Testis (tissue), 3 donors: ENCODE results near the gene FDX1. TPM values are rescaled to one million over a fixed set of nuclear protein-coding genes. Genes with fewer than 3 reads are reported as not detected.
"Not testable (repeated sequence)": the region's sequence is repeated elsewhere in the genome, so short reads cannot be mapped to it uniquely, and the experiment has no call there.

ENCODE experiments used
- DNase-seq: peaks from one replicate; pipeline ENCODE4 v3.0.0-alpha.2; 2019
- H3K27ac ChIP-seq, 2 donors: fragments of 200-600 bp; sonication (generic); one replicate each; pipeline ENCODE4 v1.5.1; 2019
- H3K27me3 ChIP-seq: fragments of 200-600 bp; sonication (generic); one replicate; pipeline ENCODE4 v1.5.1; 2019
- H3K36me3 ChIP-seq: fragments of 200-600 bp; sonication (generic); one replicate; pipeline ENCODE4 v1.5.1; 2017; ENCODE audit warnings: low read depth; ENCODE audit errors: missing control alignments
- H3K4me1 ChIP-seq: fragments of 200-600 bp; sonication (generic); one replicate; pipeline ENCODE4 v1.5.1; 2019
- H3K4me3 ChIP-seq, 2 donors: fragments of 200-600 bp; sonication (generic); one replicate each; pipeline ENCODE4 v1.5.1; 2017 to 2019
- H3K9me3 ChIP-seq: fragments of 200-600 bp; sonication (generic); one replicate; pipeline ENCODE4 v1.5.1; 2017
- POLR2A ChIP-seq: fragments of 450-650 bp; IDR thresholded peaks from one replicate; pipeline ENCODE4 v1.6.1; 2017; ENCODE audit warnings: antibody characterized with exemption, mild to moderate bottlenecking, moderate library complexity
- WGBS, 2 donors: methylation state at CpG; one replicate each; pipeline ENCODE4 v1.1.5; 2018; 5-methylcytosine and 5-hydroxymethylcytosine counted together
- intact Hi-C: fragments of 100-400 bp; cut with DNase I; formaldehyde crosslinking; loops from one replicate; pipeline ENCODE4 v1.15.1; 2023; ENCODE audit warnings: low total_unique reads
- polyA plus RNA-seq: library from polyadenylated mRNA; stranded (reverse); fragments of 350-450 nt; fragmentation: Illumina TruSeq; extraction: RNeasy Lipid Tissue Mini Kit (QIAGEN cat#74804); gene quantifications from one replicate; pipeline ENCODE4 v1.2.3, GENCODE V29; 2014; ENCODE audit warnings: low read depth, low replicate concordance; ENCODE audit not compliant: insufficient read depth
- total RNA-seq, 2 donors: library from RNA; depleted of rRNA; stranded (reverse); fragments of >200 nt; gene quantifications; one replicate each; pipeline ENCODE4 v1.2.3, GENCODE V29; 2016
- TF ChIP-seq, protein P1 (sequence below), 3 experiments: fragments of 450-650 bp in 2 of 3; fragments of 200-600 bp in 1 of 3; sonication (generic) in 1 of 3; IDR thresholded peaks; one replicate each; pipeline ENCODE4 v1.5.1; 2016 to 2019; ENCODE audit warnings: antibody characterized with exemption in 3 of 3, mild to moderate bottlenecking in 2 of 3, moderate library complexity in 1 of 3

FDX1 gene
- total and polyA plus RNA-seq, 3 donors from 2014 or later: 12.9 to 13.9 (median 13.1) TPM

DNA sequence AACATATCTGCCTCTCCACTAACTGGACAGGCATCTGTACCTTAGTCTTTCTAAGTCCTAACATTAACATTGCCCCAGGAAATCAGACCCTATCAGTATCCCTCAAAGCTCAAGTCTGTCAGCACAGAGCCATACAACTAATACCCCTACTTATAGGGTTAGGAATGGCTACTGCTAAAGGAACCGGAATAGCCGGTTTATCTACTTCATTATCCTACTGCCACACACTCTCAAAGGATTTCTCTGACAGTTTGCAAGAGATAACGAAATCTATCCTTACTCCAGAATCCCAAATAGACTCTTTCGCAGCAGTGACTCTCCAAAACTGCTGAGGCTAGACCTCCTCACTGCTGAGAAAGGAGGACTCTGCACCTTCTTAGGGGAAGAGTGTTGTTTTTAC, 24.1 kb upstream of the FDX1 start:
- H3K27ac ChIP-seq, H3K4me1 ChIP-seq, H3K4me3 ChIP-seq, H3K27me3 ChIP-seq, H3K36me3 ChIP-seq, H3K9me3 ChIP-seq, intact Hi-C loops, DNase-seq: not testable (repeated sequence)
- 93% methylated on average over 4 of the region's 4 CpGs for WGBS, 2 donors

DNA sequence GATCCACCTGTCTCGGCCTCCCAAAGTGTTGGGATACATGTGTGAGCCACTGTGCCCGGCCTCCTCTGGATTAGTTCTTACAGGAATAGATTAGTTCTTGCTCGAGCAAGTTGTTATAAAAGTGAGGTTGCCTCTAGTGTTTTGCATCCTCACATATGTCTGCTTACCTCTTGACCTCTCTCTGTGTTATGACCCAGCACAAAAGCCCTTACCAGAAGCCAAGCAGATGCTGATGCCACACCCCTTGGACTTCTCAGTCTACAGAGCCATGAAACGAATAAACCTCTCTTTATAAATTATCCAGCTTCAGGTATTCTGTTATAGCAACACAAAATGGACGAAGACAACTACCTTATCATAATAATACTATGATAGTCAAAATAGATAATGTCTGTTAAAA, 22.4 kb upstream of the FDX1 start:
- no peak overlapping the region for H3K4me3 ChIP-seq
- TF ChIP-seq POLR2A: no peak
- TF ChIP-seq, protein P1, sequence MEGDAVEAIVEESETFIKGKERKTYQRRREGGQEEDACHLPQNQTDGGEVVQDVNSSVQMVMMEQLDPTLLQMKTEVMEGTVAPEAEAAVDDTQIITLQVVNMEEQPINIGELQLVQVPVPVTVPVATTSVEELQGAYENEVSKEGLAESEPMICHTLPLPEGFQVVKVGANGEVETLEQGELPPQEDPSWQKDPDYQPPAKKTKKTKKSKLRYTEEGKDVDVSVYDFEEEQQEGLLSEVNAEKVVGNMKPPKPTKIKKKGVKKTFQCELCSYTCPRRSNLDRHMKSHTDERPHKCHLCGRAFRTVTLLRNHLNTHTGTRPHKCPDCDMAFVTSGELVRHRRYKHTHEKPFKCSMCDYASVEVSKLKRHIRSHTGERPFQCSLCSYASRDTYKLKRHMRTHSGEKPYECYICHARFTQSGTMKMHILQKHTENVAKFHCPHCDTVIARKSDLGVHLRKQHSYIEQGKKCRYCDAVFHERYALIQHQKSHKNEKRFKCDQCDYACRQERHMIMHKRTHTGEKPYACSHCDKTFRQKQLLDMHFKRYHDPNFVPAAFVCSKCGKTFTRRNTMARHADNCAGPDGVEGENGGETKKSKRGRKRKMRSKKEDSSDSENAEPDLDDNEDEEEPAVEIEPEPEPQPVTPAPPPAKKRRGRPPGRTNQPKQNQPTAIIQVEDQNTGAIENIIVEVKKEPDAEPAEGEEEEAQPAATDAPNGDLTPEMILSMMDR (IDR thresholded peaks at IDR 0.05): no peak
- WGBS, 2 donors: 87 to 89% methylated on average over 5 of the region's 5 CpGs

DNA sequence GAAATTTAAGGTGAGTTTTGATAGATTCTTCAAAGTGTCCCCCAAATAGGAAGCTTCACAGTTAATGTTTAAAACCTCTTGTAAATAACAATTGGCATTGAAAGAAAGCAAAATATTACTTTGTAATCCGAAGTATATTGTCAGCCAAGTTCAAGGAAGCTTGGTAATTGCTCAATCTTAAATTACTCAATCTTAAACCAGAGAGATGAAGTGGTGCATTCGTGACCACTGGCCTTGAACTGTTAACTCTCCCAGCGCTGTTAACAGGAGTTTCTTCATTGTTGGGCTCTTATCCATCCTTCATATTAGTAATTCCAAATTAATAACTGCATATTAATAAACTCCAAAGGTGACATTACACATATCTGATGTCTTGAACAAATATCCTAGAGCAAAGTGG, 20.6 kb upstream of the FDX1 start:
- no peak for DNase-seq
- Histone ChIP-seq H3K36me3 (no peaks in the 10 kb centered on the region), H3K27ac (no peak overlapping the region), H3K9me3 (no peaks in the 10 kb centered on the region), H3K27me3 (no peaks in the 10 kb centered on the region), H3K4me3 (no peak overlapping the region), H3K4me1 (no peaks in the 10 kb centered on the region)
- intact Hi-C loops: no loop called here
- whole genome bisulfite sequencing, 2 donors: 20 to 35% methylated on average over 3 of the region's 3 CpGs
- TF ChIP-seq, protein P1 (IDR thresholded peaks at IDR 0.05): no peak
- no peak for TF ChIP-seq POLR2A

More for the DNA sequence above, 22.4 kb upstream of the FDX1 start:
- DNase-seq: no peak
- Histone ChIP-seq H3K36me3 (no peaks in the 10 kb centered on the region), H3K4me1 (no peaks in the 10 kb centered on the region), H3K9me3 (no peaks in the 10 kb centered on the region), H3K27me3 (no peaks in the 10 kb centered on the region), H3K27ac (no peak overlapping the region)
- intact Hi-C loops: no loop called here

DNA sequence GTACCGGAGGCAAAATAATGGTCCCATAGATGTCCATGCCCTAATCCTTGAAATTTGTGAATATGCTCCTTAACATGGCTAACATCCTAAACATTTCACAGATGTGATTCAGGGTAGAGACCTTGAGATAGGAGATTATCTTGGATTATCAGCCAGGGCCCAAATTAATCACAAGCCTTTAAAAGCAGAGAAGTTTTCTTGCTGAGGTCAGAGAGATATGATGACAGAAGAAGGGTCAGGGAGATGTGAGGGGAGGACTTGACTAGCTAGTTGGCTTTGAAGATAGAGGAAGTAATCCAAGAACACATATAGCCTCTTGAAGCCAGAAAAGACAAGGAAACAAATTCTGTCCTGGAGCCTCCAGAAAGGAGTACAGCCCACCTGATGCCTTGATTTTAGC, 19.1 kb upstream of the FDX1 start:
- 67 to 78% methylated on average over 1 of the region's 1 CpG for WGBS, 2 donors
- no peaks in the 10 kb centered on the region for H3K4me1 ChIP-seq
- intact Hi-C loops: no loop called here
- TF ChIP-seq POLR2A: no peak
- TF ChIP-seq, protein P1 (IDR thresholded peaks at IDR 0.05): no peak
- no peak overlapping the region for H3K4me3 ChIP-seq
- no peaks in the 10 kb centered on the region for H3K36me3 ChIP-seq
- DNase-seq: no peak
- no peaks in the 10 kb centered on the region for H3K9me3 ChIP-seq
- H3K27ac ChIP-seq: no peak overlapping the region
- H3K27me3 ChIP-seq: no peaks in the 10 kb centered on the region

DNA sequence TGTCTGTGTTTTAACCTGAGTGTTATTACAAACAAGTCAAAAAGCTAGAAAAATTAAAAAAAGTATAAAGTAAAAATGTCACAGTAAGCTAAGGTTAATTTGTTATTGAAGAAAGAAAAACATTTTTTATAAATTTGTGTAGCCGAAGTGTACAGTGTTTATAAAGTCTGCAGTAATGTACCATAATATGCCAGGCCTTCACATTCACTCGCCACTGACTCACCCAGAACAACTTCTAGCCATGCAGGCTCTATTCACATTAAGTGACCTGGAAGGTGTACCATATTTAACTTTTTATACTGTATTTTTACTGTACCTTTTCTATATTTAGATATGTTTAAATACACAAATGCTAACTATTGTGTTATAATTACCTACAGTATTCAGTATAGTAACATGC, 14.7 kb upstream of the FDX1 start:
- Histone ChIP-seq H3K9me3 (no peaks in the 10 kb centered on the region), H3K27me3 (no peaks in the 10 kb centered on the region), H3K4me3 (no peak overlapping the region), H3K36me3 (no peaks in the 10 kb centered on the region), H3K27ac (no peak overlapping the region), H3K4me1 (no peaks in the 10 kb centered on the region)
- intact Hi-C loops: no loop called here
- DNase-seq: no peak
- TF ChIP-seq, protein P1 (IDR thresholded peaks at IDR 0.05): no peak
- TF ChIP-seq POLR2A: no peak
- whole genome bisulfite sequencing, 2 donors: 90 to 92% methylated on average over 2 of the region's 2 CpGs

DNA sequence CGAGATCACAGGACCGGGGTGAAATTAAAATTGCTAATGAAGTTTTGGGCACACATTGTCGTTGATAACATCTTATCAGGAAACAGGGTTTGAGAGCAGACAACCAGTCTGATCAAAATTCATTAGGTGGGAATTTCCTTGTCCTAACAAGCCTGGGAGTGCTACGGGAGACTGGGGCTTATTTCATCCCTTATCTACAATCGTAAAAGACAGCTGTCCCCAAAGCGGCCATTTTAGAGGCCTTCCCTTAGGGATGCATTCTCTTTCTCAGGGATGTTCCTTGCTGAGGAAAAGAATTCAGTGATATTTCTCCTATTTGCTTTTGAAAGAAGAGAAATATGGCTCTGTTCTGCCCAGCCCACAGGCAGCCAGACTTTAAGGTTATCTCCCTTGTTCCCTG, 8.1 kb upstream of the FDX1 start:
- DNase-seq, H3K4me3 ChIP-seq, H3K4me1 ChIP-seq, intact Hi-C loops, H3K27me3 ChIP-seq, H3K36me3 ChIP-seq, H3K9me3 ChIP-seq, H3K27ac ChIP-seq: not testable (repeated sequence)
- 88 to 95% methylated on average over 6 of the region's 6 CpGs for WGBS, 2 donors
